HepG2 (cell line): Measurements from ENCODE around the gene AAR2.

Source experiments
- ELF4 ChIP-seq: sonication (generic); formaldehyde crosslinking; IDR thresholded peaks from 2 replicates; pipeline ENCODE4 v1.5.0; 2020; ENCODE audit warnings: missing genetic modification reagents, mild to moderate bottlenecking, moderate library complexity, borderline replicate concordance
- ZFP36 ChIP-seq: fragments of 150-350 bp; IDR thresholded peaks from 2 replicates; pipeline ENCODE4 v1.6.1; 2018; ENCODE audit warnings: borderline replicate concordance, low read length, low read depth; ENCODE audit not compliant: partially characterized antibody

- TF ChIP-seq ZFP36: no peak
- no peak for TF ChIP-seq ELF4 (CRISPR knock-in tag)
Observed at GRCh38 chr20:36193977-36194712, 42.1 kb upstream of the AAR2 start.
